ENCODE data around the gene DGKG.

Gene DGKG

GRCh38 chr3:186259612-186260383 lies 102.2 kb downstream of the DGKG start:
- DNase-seq (ENCODE audit: low read depth, low spot score), result peak; percentile 36
- POLR2A ChIA-PET, result no interaction called here
- H3K4me3 ChIP-seq (ENCODE audit: low read depth, low read length), result no peak overlapping the region
- CTCF ChIA-PET, result interaction anchor here (0.7 to 16.3 kb wide), 31 partner anchors 9 to 316 kb away, joined by 3 to 199 read pairs (median 5); partner anchors contain the start of gene CRYGS
- peak; percentile 86 for TF ChIP-seq CTCF (IDR thresholded peaks at IDR 0.05; ENCODE audit: insufficient read depth, low read length, missing control alignments)

GRCh38 chr3:186258968-186259367 lies 103.1 kb downstream of the DGKG start:
- ChIA-PET POLR2A (no interaction called here), CTCF (interaction anchor here (0.7 to 16.3 kb wide), 27 partner anchors 8 to 315 kb away, joined by 3 to 199 read pairs (median 5); partner anchors contain the start of gene CRYGS)
- DNase-seq (ENCODE audit: low read depth, low spot score), result no peak
- TF ChIP-seq CTCF (IDR thresholded peaks at IDR 0.05; ENCODE audit: insufficient read depth, low read length, missing control alignments), result no peak
- H3K4me3 ChIP-seq (ENCODE audit: low read depth, low read length), result no peak overlapping the region

- TF ChIP-seq CTCF (IDR thresholded peaks at IDR 0.05; ENCODE audit: insufficient read depth, low read length, missing control alignments), result no peak
- POLR2A ChIA-PET, result no interaction called here
- CTCF ChIA-PET, result interaction anchor here (0.5 to 16.3 kb wide), 11 partner anchors 13 to 286 kb away, joined by 3 to 199 read pairs (median 8); partner anchors contain the start of gene CRYGS
- no peak for DNase-seq (ENCODE audit: low read depth, low spot score)
- no peak overlapping the region for H3K4me3 ChIP-seq (ENCODE audit: low read depth, low read length)
These were observed 104.2 kb downstream of the DGKG start for GRCh38 chr3:186257866-186258265.

GRCh38 chr3:186255703-186256331 lies 106.2 kb downstream of the DGKG start:
- DNase-seq (ENCODE audit: low read depth, low spot score), result no peak
- no peak overlapping the region for H3K4me3 ChIP-seq (ENCODE audit: low read depth, low read length)
- ChIA-PET POLR2A (no interaction called here), CTCF (interaction anchor here (0.8 to 16.3 kb wide), 5 partner anchors 12 to 312 kb away, joined by 3 to 199 read pairs (median 3); no protein-coding TSS in a partner anchor)
- TF ChIP-seq CTCF (IDR thresholded peaks at IDR 0.05; ENCODE audit: insufficient read depth, low read length, missing control alignments), result peak; percentile 17

GRCh38 chr3:186254676-186255650 lies 107.1 kb downstream of the DGKG start:
- DNase-seq (ENCODE audit: low read depth, low spot score), result no peak
- no peak overlapping the region for H3K4me3 ChIP-seq (ENCODE audit: low read depth, low read length)
- CTCF ChIA-PET, result interaction anchor here (0.8 to 16.3 kb wide), 6 partner anchors 9 to 312 kb away, joined by 3 to 199 read pairs (median 3); no protein-coding TSS in a partner anchor
- TF ChIP-seq CTCF (IDR thresholded peaks at IDR 0.05; ENCODE audit: insufficient read depth, low read length, missing control alignments), result no peak
- POLR2A ChIA-PET, result no interaction called here

Data from AG04449 (cell line).